GM21367 (cell line): Measurements from ENCODE around the gene KLHL11.

Experiments used
- ATAC-seq: cut with Tn5 transposase; IDR thresholded peaks from one replicate; pipeline ENCODE4 v1.9.1; 2021; ENCODE audit not compliant: unreplicated experiment

KLHL11 gene

GRCh38 chr17:41864836-41865595 is at the start of gene KLHL11:
Gene KLHL11, minus strand, starts transcription at chr17:41865423. Its CDS starts 53 bp downstream, at chr17:41865370.
- peak; percentile 77 for ATAC-seq

DNA sequence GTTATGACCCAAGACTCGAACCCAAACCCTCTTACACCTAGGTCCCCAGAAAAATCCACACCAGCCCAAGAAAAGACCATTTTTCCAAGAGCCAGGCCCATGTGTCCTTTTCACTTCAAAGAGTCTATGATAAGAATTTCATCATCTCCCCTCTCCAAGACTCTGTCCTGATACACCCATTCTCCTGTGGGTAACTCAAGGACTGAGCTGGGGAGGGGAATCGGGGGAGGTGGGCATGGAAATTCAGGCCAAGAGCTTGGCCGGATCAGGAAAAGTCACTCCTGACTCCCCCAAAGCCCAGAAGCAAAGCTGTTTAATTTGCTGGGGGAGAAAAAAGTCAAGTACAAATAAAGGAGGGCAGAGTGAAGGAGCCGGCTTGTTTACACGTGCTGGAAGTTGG is 49.8 kb upstream of the KLHL11 start:
- no peak for ATAC-seq

DNA sequence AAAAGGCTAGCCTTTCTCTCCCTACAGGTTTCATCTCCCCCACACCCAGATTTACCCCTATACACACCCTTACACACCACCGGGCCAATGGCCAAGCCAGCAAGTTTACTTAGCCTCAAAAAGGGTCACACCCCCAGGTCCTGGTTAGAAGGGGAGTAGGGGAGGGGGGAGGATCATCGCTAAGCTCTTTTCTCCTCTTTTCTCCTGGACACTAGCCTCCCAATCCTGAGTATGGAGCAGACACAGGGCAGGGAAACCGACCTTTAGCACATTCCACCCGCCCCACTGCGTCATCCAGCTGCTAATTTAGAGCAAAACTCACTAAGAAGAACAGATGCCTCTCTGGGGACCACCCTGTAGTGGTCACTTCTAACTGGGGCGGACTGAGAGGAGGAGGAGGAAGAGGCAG is 49.1 kb upstream of the KLHL11 start:
- no peak for ATAC-seq

DNA sequence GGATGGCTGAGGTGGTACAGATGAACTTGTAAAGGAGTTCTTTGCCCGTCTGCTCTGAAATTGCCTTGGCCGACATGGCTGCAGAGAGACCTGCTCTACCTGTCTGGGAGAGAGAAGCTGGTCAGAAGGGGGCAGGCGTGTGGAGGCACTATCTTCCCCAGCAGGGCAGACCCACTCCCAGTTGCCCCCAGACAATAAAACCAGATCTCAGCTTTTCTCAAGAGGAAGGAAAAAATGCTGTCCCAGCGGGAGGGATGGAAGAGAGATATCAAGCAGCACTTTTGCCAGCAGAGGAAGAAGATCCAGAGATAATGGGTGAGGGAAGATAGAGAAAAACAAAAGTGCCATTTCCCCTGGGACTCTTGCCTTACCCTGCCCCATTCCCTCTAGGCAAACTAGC is 48.6 kb upstream of the KLHL11 start:
- ATAC-seq = no peak

GRCh38 chr17:41912925-41913324 is 47.7 kb upstream of the KLHL11 start:
- no peak for ATAC-seq

DNA sequence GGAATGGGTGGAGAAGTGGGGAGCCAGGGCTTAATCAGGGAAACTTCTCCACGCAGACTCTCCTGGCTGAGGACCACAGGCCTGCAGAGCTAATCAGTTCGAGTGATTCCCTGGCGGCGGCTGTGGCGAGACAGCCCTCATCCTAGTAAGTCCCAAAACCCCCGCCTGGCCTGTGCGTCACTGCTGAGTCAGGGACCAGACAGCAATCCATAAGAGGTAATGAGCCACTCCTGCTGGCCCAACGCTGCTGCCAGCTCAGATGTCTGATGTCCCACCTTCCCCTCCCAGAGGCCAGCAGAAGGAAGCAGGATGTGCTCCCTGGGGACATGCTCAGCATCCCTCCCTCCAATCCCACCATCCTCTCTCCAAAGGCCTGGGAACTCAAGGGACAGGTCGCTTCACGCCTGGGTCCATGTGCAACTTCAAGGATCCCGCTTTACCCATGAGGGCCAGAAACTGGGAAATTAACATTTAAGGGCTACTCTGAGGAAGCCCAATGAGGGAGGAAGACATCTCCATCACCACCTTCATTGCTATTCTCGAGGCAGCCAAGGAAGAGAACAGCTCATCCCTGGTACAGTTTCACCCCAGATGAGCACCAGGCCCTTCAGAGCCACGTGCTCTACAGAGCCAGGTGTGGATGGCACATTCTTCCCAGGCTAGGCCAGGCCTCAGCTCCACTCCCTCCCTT is 45.6 kb upstream of the KLHL11 start:
- no peak for ATAC-seq

- no peak for ATAC-seq
Measured at GRCh38 chr17:41909088-41909487, 43.9 kb upstream of the KLHL11 start.

DNA sequence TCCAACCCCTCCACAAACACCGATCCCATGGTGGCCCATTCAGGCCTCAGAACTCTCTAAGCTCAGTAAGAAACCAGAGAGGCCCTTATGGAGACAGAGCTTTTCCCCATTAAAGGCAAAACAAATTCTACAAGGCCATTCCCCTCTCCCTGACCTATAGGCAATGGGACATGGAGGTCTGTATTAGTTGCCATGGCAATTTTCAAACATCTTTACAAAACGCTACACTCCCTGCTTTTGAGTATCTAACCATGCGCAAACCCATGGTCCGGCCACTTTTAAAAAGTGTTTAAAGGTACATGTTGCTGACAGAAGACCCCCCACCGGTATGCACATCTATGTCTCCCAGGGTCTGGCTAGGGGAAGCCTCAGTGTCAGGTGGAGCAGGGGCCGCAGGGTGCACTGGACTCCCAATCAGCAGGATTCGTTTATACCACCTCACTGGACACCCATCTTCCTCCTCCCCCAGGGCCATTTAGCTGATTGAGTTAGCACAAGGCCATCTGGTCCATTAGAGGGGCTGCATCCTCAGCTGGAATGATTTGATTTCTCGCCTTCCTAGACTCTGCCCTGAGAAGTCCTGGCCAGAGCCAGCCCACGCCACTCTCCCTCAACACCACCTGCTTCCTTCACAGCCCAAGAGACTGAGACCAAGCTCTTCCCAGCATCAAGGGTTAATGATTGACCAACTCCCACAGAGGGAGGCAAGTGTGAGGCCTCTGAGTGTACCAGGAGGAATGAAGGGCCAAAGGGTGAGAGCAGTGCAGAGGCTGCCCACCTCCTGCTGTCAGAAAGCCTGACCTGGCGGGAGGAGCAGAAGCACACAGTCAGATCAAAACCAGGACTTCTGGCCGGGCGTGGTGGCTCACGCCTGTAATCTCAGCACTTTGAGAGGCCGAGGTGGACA is 42.7 kb upstream of the KLHL11 start:
- no peak for ATAC-seq

- no peak for ATAC-seq
Measured at GRCh38 chr17:41907185-41907556, 41.9 kb upstream of the KLHL11 start.

- ATAC-seq = no peak
Measured at GRCh38 chr17:41906465-41907184, 41.4 kb upstream of the KLHL11 start.

DNA sequence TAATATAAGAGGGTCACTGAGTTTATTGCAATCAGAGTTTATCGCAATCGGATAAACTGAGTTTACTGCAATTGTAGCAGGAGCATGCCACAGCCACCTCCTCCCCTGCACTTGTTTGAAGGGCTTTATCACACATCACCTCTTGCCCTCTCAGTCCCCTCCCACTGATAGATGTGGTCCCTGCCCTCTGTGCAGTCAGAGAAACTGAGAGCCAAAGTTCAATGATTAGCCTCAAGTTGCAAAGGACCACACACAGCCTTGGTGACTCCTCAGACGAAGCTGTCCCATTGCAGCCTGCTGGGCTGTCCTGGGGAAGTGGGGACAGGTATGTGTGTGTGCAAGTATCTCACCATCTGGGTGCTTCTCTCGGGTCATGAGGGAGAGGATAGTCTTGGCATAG is 39.9 kb upstream of the KLHL11 start:
- ATAC-seq = no peak

DNA sequence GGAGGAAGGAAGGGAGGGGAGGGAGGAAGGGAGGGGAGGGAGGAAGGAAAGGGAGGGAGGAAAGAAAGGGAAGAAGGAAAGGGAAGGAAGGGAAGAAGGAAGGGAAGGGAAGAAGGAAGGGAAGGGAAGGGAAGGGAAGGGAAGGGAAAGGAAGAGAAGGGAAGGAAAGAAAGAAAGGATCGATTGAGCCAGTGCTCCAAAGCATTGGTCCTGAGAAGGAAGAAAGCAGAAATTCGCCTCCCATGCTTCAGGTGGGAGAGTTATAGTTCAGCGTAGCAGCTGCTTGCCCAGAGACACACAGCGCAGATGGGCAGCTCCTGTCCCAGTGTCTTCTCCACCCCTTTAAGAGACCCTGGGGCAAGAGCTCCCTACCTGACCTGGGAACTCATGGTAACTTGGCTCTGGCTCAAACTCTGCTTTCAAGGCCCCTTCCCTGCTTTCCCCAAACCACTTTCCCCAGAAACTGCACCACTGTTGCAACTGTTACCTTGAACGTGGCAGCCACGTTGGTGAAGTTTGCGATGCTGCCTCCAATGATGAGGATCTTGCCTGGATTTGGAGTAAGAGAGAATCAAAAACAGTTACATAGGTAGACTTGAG is 39.1 kb upstream of the KLHL11 start:
- ATAC-seq = no peak

DNA sequence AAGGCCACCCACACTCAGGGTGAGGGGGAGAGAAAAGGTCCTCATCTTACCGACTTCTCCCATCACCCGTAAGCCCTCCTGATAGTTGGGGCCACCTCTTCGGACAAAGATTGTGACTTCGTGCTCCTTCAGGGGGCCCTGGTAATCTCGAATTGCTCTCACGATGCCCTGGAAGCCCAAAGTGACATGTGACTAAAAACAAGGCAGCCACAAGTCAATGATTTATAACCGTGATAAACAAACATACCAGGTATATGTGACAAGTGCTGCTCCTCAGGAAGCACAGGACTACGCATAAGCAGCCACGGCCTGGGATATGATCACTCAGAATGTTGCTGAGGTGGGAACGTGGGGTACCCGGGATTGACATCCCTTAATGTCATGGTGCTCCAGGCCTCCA is 36.4 kb upstream of the KLHL11 start:
- ATAC-seq = no peak

DNA sequence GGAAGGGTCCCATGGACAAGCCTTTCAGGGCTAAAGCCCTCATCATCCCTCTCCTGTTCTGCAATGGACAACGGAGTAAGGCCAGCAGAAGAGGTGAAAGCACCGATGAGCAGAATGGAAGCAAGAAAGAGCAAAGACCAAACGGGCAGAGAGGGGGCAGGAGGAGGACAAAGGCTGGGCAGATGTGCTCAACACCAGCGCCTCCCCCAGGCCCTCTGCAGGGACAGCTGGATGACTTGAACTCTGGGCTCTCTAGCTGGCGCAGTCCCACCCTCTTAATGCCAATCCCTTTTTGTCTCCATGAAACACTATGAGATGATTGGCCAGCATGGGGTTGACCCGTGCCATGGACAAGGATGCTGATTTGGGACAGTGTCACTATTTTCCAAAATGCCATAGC is 31.5 kb upstream of the KLHL11 start:
- no peak for ATAC-seq

DNA sequence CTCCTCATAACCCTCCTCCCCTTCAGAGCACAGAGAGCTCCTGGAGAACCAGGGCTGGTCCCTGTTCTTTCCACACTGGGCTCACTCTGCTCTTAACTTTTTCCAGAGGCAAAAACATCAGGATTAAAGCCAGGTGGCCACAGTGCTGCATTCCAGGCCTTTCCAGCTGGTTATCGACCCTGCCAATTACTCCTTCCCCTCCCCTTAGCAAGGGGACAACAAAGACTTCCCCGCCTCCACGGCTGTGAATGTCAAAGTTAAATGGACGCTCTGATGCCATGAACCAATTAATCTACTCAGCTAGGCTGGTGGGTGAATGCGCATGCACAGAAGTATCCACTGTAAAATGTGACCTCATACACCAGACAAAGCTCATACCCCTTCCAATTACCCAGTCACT is 30.4 kb upstream of the KLHL11 start:
- no peak for ATAC-seq

- ATAC-seq = no peak
Measured at GRCh38 chr17:41894791-41895331, 29.6 kb upstream of the KLHL11 start.

GRCh38 chr17:41893384-41893783 is 28.2 kb upstream of the KLHL11 start:
- no peak for ATAC-seq

DNA sequence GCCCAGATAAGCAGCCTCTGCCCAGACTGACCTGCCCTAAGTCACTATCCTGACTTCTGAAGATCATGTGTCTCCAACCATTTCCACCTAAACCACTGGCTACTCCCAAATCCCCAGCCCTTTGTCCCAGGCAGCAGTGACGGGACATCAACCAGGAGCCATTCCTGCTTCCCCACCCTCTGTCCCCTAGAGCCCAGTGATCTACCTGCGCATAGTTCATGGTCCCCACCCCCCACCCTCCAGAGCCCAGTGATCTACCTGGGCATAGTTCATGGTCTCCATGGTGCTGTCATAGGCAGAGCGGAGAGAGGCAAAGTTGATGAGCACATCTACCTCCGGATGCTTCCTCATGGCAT is 26.8 kb upstream of the KLHL11 start:
- no peak for ATAC-seq

- ATAC-seq = no peak
Measured at GRCh38 chr17:41891135-41892020, 26.2 kb upstream of the KLHL11 start.
